Esophagus muscularis mucosa (tissue), 4 donors: ENCODE data around the gene BICD2. TPM values are rescaled to one million over a fixed set of nuclear protein-coding genes. Genes with fewer than 3 reads are reported as not detected.

Source experiments
- DNase-seq: peaks from one replicate; pipeline ENCODE4 v3.0.0-alpha.2; 2017; ENCODE audit errors: extremely low spot score
- H3K27ac ChIP-seq, 4 donors: fragments of 200-600 bp; sonication (generic); replicated peaks in 1 of 4; 1 replicate in 3 of 4; 2 replicates in 1 of 4; pipeline ENCODE4 v1.5.1; 2016 to 2019; ENCODE audit warnings: mild to moderate bottlenecking in 1 of 4
- H3K27me3 ChIP-seq, 4 donors: fragments of 200-600 bp; sonication (generic); one replicate each; pipeline versions ENCODE4 v1.5.1 to v1.6.0; 2016 to 2019
- H3K36me3 ChIP-seq, 4 donors: fragments of 200-600 bp; sonication (generic); one replicate each; pipeline ENCODE4 v1.5.1; 2016 to 2019
- H3K4me1 ChIP-seq, 4 donors: fragments of 200-600 bp; sonication (generic); one replicate each; pipeline ENCODE4 v1.5.1; 2016 to 2019
- H3K4me3 ChIP-seq, 4 donors: fragments of 200-600 bp; sonication (generic); 1 replicate in 2 of 4; 2 replicates in 2 of 4; pipeline ENCODE4 v1.5.1; 2016 to 2019; ENCODE audit warnings: mild to moderate bottlenecking in 4 of 4, moderate library complexity in 1 of 4
- H3K9me3 ChIP-seq, 4 donors: fragments of 200-600 bp; sonication (generic); 1 replicate in 3 of 4; 2 replicates in 1 of 4; pipeline ENCODE4 v1.5.1; 2016 to 2019
- EP300 ChIP-seq: sonication (generic); formaldehyde crosslinking; IDR thresholded peaks from one replicate; pipeline ENCODE4 v1.6.1; 2017; ENCODE audit warnings: antibody characterized with exemption
- POLR2A ChIP-seq: fragments of 450-650 bp; IDR thresholded peaks from one replicate; pipeline ENCODE4 v1.6.1; 2017; ENCODE audit warnings: antibody characterized with exemption, moderate library complexity, mild to moderate bottlenecking, low read depth
- POLR2AphosphoS5 ChIP-seq, 2 donors: sonication (generic); formaldehyde crosslinking; IDR thresholded peaks; one replicate each; pipeline ENCODE4 v1.6.1; 2017; ENCODE audit warnings: antibody characterized with exemption in 2 of 2
- WGBS: methylation state at CpG from one replicate; pipeline ENCODE4 v1.1.5; 2018; 5-methylcytosine and 5-hydroxymethylcytosine counted together
- intact Hi-C: fragments of 100-400 bp; cut with DNase I; formaldehyde crosslinking; loops from one replicate; pipeline ENCODE4 v1.15.1; 2023
- total RNA-seq, 4 donors: library from RNA; depleted of rRNA; stranded (reverse); fragments of >200 nt; gene quantifications; one replicate each; pipeline versions ENCODE4 v1.1.0 to v1.2.1, GENCODE V29; 2016
- TF ChIP-seq, protein P1 (sequence below), 3 experiments: fragments of 200-600 bp in 2 of 3; fragments of 450-650 bp in 1 of 3; sonication (generic) in 2 of 3; IDR thresholded peaks; one replicate each; pipeline ENCODE4 v1.5.1; 2017 to 2019; ENCODE audit warnings: antibody characterized with exemption in 3 of 3, mild to moderate bottlenecking in 2 of 3, moderate library complexity in 1 of 3

The BICD2 gene
- total RNA-seq, 4 donors from 2014 or later: 44.0 to 72.5 (median 57.3) TPM

DNA sequence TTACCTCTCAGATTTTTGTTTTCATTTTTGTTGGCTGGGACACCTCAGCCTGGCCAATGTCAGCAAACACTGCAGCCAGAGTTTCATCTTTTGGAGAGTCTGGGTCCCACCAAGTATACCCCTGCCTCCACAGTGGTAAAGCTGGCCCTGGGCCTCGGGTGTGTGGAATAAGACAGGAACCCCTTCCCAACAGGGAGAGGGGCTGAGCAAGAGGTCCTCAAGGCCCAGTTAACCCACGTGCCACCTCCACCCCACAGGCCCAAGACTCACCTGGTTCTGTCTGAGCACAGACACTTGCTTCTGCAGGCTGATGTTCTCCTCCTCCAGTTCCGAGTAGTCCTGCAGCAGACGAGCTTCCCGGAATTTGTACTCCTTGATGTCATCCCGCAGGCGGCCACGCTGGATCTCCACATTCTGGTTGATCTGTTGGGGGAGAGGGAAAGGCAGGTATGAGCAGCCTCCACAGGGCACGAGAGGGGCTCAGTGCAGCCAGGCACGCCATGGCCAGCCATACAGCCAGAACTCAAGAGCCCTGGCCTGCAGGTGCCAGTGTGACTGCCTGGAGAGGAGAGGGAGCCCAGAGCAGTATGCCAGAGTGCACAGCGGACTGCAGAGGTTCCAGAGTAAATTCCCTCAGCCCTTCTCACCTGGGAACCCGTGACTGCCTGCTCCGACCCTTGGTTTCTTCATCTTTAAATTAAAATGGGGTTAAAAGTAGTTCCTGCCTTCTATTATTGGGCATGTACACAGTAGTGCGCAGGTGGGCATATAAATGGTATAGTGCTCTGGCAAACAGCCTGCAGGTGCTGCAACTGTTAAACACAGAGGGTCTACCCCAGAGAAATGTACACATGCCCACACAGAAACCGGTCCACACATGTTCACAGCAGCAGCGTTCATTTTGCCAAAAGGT lies 42.0 kb downstream of the BICD2 start:
- Histone ChIP-seq H3K9me3 (no peaks in the 10 kb centered on the region), H3K4me3 (no peak overlapping the region), H3K27ac (no peak overlapping the region), H3K4me1 (peaks cover 20 to 34% (median 23%) of the 10 kb centered on the region in 4 donors), H3K27me3 (no peaks in the 10 kb centered on the region), H3K36me3 (peaks cover 40 to 88% (median 66%) of the 10 kb centered on the region in 4 donors)
- TF ChIP-seq POLR2AphosphoS5 (IDR thresholded peaks at IDR 0.05) (no peak), EP300 (no peak), POLR2A (no peak)
- TF ChIP-seq, protein P1, sequence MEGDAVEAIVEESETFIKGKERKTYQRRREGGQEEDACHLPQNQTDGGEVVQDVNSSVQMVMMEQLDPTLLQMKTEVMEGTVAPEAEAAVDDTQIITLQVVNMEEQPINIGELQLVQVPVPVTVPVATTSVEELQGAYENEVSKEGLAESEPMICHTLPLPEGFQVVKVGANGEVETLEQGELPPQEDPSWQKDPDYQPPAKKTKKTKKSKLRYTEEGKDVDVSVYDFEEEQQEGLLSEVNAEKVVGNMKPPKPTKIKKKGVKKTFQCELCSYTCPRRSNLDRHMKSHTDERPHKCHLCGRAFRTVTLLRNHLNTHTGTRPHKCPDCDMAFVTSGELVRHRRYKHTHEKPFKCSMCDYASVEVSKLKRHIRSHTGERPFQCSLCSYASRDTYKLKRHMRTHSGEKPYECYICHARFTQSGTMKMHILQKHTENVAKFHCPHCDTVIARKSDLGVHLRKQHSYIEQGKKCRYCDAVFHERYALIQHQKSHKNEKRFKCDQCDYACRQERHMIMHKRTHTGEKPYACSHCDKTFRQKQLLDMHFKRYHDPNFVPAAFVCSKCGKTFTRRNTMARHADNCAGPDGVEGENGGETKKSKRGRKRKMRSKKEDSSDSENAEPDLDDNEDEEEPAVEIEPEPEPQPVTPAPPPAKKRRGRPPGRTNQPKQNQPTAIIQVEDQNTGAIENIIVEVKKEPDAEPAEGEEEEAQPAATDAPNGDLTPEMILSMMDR (IDR thresholded peaks at IDR 0.05): no peak
- DNase-seq: peak; percentile 77
- WGBS: 88% methylated on average over 13 of the region's 16 CpGs
- intact Hi-C loops: no loop called here

DNA sequence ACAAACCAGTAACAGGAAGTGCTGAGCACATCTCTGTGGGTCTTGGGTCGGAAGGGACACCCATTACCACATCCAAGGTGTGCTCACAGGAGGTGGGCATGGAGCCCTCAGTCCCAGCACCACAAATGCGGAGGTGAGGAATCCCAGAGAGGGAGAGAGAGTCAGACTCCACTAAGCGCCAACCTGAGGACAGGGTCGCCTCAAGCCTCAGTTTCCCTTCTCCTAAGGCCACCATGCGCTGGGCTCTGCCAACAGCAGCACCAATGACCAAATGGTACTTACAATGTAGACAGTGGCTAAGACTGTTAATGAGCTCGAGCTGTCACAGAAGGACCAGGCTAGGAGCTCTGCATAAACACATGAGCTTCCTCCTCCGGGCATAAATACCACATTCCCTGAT lies 43.1 kb downstream of the BICD2 start:
- peaks cover 48 to 89% (median 69%) of the 10 kb centered on the region in 4 donors for H3K36me3 ChIP-seq

DNA sequence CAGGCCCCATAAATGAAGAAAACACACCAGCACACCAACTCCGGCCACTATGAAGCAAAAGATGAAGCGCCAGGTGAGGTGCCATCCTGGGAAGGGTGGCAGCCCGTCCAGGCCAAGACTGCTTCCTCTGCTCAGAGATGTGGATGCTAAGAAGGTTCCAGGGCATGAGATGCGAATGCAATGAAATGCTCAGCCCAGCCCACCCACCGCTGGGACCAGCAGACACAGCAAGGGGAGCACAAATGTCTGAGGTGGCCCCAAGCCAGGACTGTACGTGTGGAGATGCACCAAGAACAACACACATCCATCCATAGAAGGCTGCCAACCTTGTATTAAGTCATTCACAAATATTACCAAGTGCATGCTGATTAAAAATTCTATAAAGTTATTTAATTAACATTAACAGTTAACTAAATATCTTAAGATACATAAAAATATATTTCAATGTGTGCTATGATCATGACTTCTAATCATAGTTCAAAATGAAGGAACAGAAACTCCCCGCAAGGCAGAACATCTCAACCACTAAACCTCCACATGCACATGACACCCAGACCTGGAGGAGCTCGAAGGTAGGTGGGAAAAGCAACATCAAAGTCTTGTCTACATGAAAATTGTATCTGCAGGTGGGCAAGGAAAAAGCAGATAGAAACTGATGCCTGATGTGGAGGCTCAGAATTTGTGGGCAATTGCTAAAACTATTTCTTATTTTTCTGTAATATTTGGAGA lies 43.7 kb downstream of the BICD2 start:
- H3K27ac ChIP-seq: no peak overlapping the region
- intact Hi-C loops: no loop called here
- H3K4me1 ChIP-seq: peaks cover 12 to 28% (median 17%) of the 10 kb centered on the region in 4 donors
- no peak for TF ChIP-seq EP300
- no peaks in the 10 kb centered on the region for H3K9me3 ChIP-seq
- H3K4me3 ChIP-seq: no peak overlapping the region
- H3K36me3 ChIP-seq: peaks cover 48 to 90% (median 67%) of the 10 kb centered on the region in 4 donors
- H3K27me3 ChIP-seq: no peaks in the 10 kb centered on the region
- no peak for DNase-seq
- WGBS: 80% methylated on average over 8 of the region's 8 CpGs

More for the DNA sequence above, 43.1 kb downstream of the BICD2 start:
- intact Hi-C loops: no loop called here
- TF ChIP-seq, protein P1 (IDR thresholded peaks at IDR 0.05): no peak
- TF ChIP-seq POLR2AphosphoS5 (IDR thresholded peaks at IDR 0.05) (no peak), POLR2A (no peak), EP300 (no peak)
- H3K4me3 ChIP-seq: no peak overlapping the region
- no peaks in the 10 kb centered on the region for H3K9me3 ChIP-seq
- H3K27ac ChIP-seq: no peak overlapping the region
- WGBS: 84% methylated on average over 7 of the region's 7 CpGs
- H3K4me1 ChIP-seq: peaks cover 13 to 26% (median 14%) of the 10 kb centered on the region in 4 donors
- H3K27me3 ChIP-seq: no peaks in the 10 kb centered on the region
- no peak for DNase-seq

DNA sequence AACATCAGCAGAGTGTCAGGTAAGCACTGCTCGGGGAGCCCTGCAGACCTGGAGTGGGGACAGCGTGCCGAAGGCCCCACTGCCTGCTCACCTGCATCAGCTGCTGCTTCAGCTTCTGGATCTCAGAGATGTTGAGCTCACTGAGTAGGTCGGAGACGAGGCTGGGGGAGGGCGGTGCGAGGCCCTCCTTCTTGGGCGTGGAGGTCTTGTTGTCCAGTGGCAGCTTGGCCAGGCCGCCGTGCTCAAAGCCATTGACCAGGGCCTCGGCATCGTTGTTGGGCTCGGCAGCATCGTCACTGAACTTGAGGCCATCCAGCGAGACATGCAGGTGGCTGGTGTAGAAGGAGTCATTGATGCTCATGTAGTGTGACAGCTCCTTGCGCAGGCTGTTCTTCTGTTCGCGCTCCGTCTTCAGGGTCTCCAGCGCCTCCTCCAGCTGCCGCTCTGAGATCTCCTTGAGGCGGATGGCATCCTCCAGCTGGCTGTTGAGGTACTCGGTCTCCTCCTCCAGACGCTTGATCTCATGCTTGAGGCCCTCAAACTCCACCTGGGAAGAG lies 44.3 kb downstream of the BICD2 start:
- TF ChIP-seq POLR2A (no peak), POLR2AphosphoS5 (IDR thresholded peaks at IDR 0.05) (no peak), EP300 (no peak)
- TF ChIP-seq, protein P1 (IDR thresholded peaks at IDR 0.05): no peak
- Histone ChIP-seq H3K27me3 (no peaks in the 10 kb centered on the region), H3K9me3 (no peaks in the 10 kb centered on the region), H3K36me3 (peaks cover 52 to 92% (median 70%) of the 10 kb centered on the region in 4 donors), H3K4me3 (no peak overlapping the region), H3K4me1 (peaks cover 16 to 26% (median 18%) of the 10 kb centered on the region in 4 donors), H3K27ac (no peak overlapping the region)
- intact Hi-C loops: no loop called here
- 98% methylated on average over 16 of the region's 24 CpGs for WGBS
- DNase-seq: no peak
